Nephron (organoid): ENCODE measurements around the gene GBE1.
A peak's percentile ranks its signal among the peaks of the same experiment; 100 is the strongest.
"Not testable (repeated sequence)": the region's sequence is repeated elsewhere in the genome, so short reads cannot be mapped to it uniquely, and the experiment has no call there.

Experiments used
- H3K27ac Mint-ChIP-seq, 3 experiments: 2 replicates each; pipeline ENCODE4 v1.8.0; 2020; ENCODE audit warnings: mixed read lengths in 3 of 3, mild to moderate bottlenecking in 2 of 3, moderate library complexity in 1 of 3
- H3K27me3 Mint-ChIP-seq: 2 replicates; pipeline ENCODE4 v1.8.0; 2021; ENCODE audit warnings: low read depth, mild to moderate bottlenecking, moderate library complexity, mixed read lengths
- H3K36me3 Mint-ChIP-seq: 2 replicates; pipeline ENCODE4 v1.8.0; 2020; ENCODE audit warnings: low read depth, mixed read lengths
- H3K4me1 Mint-ChIP-seq: 2 replicates; pipeline ENCODE4 v1.8.0; 2020; ENCODE audit warnings: mixed read lengths
- H3K4me3 Mint-ChIP-seq, 3 experiments: 2 replicates each; pipeline ENCODE4 v1.8.0; 2020; ENCODE audit warnings: mild to moderate bottlenecking in 3 of 3, mixed read lengths in 3 of 3, moderate library complexity in 2 of 3
- H3K9me3 Mint-ChIP-seq: 2 replicates; pipeline ENCODE4 v1.8.0; 2020; ENCODE audit warnings: mixed read lengths
- CTCF ChIP-seq, 3 experiments: fragments of 200-600 bp; sonication (generic); IDR thresholded peaks; one replicate each; pipeline ENCODE4 v1.5.0; 2021; ENCODE audit warnings: antibody characterized with exemption in 3 of 3; ENCODE audit not compliant: unreplicated experiment in 3 of 3

The GBE1 gene

GRCh38 chr3:81763001-81763400 is 1.6 kb upstream of the GBE1 start:
- Mint-ChIP-seq H3K4me1 (peaks cover 26% of the 10 kb centered on the region), H3K4me3 (peak overlapping the region; percentile 67 to 97 (median 92)), H3K9me3 (no peaks in the 10 kb centered on the region), H3K27me3 (no peaks in the 10 kb centered on the region), H3K27ac (peak overlapping the region; percentile 88 to 99 (median 96)), H3K36me3 (peaks cover 23% of the 10 kb centered on the region)
- no peak for TF ChIP-seq CTCF (IDR thresholded peaks at IDR 0.05; ENCODE audit: unreplicated experiment in 3 of 3)

- TF ChIP-seq CTCF (IDR thresholded peaks at IDR 0.05; ENCODE audit: unreplicated experiment in 3 of 3) = no peak
- H3K36me3 Mint-ChIP-seq = peaks cover 33% of the 10 kb centered on the region
- H3K4me3 Mint-ChIP-seq = peak overlapping the region; percentile 92 to 97 (median 97)
- H3K27ac Mint-ChIP-seq = peak overlapping the region; percentile 96 to 99 (median 97)
- H3K9me3 Mint-ChIP-seq = no peaks in the 10 kb centered on the region
- no peaks in the 10 kb centered on the region for H3K27me3 Mint-ChIP-seq
- H3K4me1 Mint-ChIP-seq = peaks cover 26% of the 10 kb centered on the region
Measured at GRCh38 chr3:81761904-81762580, 597 bp upstream of the GBE1 start.

GRCh38 chr3:81760215-81760614 is 1.2 kb downstream of the GBE1 start:
- Mint-ChIP-seq H3K36me3 (peaks cover 46% of the 10 kb centered on the region), H3K4me1 (peaks cover 26% of the 10 kb centered on the region), H3K4me3 (peak overlapping the region; percentile 92 to 97 (median 97)), H3K27me3 (no peaks in the 10 kb centered on the region), H3K9me3 (peaks cover 4% of the 10 kb centered on the region), H3K27ac (peak overlapping the region; percentile 96 to 99 (median 99))
- TF ChIP-seq CTCF (IDR thresholded peaks at IDR 0.05; ENCODE audit: unreplicated experiment in 3 of 3) = no peak

GRCh38 chr3:81758771-81759170 is 2.7 kb downstream of the GBE1 start:
- peaks cover 60% of the 10 kb centered on the region for H3K36me3 Mint-ChIP-seq
- H3K4me1 Mint-ChIP-seq = peaks cover 26% of the 10 kb centered on the region
- H3K27ac Mint-ChIP-seq, H3K27me3 Mint-ChIP-seq: not testable (repeated sequence)
- peaks cover 17% of the 10 kb centered on the region for H3K9me3 Mint-ChIP-seq
- H3K4me3 Mint-ChIP-seq = peak overlapping the region in 1 of 3 experiments; percentile 33

- H3K27me3 Mint-ChIP-seq = no peaks in the 10 kb centered on the region
Measured at GRCh38 chr3:81758275-81758674, 3.2 kb downstream of the GBE1 start.

GRCh38 chr3:81753416-81754027 is 7.9 kb downstream of the GBE1 start:
- Mint-ChIP-seq H3K4me3 (no peak overlapping the region), H3K4me1 (peaks cover 5% of the 10 kb centered on the region), H3K27ac (no peak overlapping the region), H3K36me3 (peaks cover 46% of the 10 kb centered on the region), H3K27me3 (no peaks in the 10 kb centered on the region), H3K9me3 (peaks cover 17% of the 10 kb centered on the region)
- TF ChIP-seq CTCF (IDR thresholded peaks at IDR 0.05; ENCODE audit: unreplicated experiment in 3 of 3) = no peak

More at GRCh38 chr3:81758275-81758674, 3.2 kb downstream of the GBE1 start:
- Mint-ChIP-seq H3K4me3 (peak overlapping the region in 1 of 3 experiments; percentile 71), H3K9me3 (peaks cover 17% of the 10 kb centered on the region), H3K4me1 (peaks cover 26% of the 10 kb centered on the region), H3K36me3 (peaks cover 64% of the 10 kb centered on the region), H3K27ac (no peak overlapping the region)
- TF ChIP-seq CTCF (IDR thresholded peaks at IDR 0.05; ENCODE audit: unreplicated experiment in 3 of 3) = no peak
